ENCODE results near the gene ZFP90.

The ZFP90 gene

DNA sequence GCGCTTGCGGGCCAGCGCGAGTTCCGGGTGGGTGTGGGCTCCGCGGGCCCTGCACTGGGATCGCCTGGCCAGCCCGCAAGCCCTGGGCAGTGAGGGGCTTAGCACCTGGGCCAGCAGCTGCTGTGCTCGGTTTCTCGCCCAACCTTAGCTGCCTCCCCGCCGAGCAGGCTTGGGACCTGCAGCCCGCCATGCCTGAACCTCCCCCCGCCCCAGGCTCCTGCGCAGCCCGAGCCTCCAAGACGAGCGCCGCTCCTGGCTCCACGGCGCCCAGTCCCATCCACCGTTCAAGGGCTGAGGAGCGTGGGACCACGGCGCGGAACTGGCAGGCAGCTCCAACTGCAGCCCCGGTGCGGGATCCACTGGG, 12.3 kb upstream of the ZFP90 start:
- no peaks in the 10 kb centered on the region for H3K27me3 ChIP-seq (ENCODE audit: insufficient read depth, low read depth)
- H3K4me3 ChIP-seq (IDR thresholded peaks at IDR 0.05; ENCODE audit: insufficient read depth, low read depth, low read length), result no peak overlapping the region
- TF ChIP-seq, protein P1, sequence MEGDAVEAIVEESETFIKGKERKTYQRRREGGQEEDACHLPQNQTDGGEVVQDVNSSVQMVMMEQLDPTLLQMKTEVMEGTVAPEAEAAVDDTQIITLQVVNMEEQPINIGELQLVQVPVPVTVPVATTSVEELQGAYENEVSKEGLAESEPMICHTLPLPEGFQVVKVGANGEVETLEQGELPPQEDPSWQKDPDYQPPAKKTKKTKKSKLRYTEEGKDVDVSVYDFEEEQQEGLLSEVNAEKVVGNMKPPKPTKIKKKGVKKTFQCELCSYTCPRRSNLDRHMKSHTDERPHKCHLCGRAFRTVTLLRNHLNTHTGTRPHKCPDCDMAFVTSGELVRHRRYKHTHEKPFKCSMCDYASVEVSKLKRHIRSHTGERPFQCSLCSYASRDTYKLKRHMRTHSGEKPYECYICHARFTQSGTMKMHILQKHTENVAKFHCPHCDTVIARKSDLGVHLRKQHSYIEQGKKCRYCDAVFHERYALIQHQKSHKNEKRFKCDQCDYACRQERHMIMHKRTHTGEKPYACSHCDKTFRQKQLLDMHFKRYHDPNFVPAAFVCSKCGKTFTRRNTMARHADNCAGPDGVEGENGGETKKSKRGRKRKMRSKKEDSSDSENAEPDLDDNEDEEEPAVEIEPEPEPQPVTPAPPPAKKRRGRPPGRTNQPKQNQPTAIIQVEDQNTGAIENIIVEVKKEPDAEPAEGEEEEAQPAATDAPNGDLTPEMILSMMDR (conservative IDR thresholded peaks at IDR 0.05; ENCODE audit: low read depth, low read length), result no peak
- H3K4me1 ChIP-seq (ENCODE audit: low read depth, poor library complexity, severe bottlenecking), result peaks cover 14% of the 10 kb centered on the region
- H2AFZ ChIP-seq (ENCODE audit: low read depth), result no peak overlapping the region
- no peak overlapping the region for H3K4me2 ChIP-seq
- H3K79me2 ChIP-seq (ENCODE audit: insufficient read depth, low read depth), result no peaks in the 10 kb centered on the region
- no peaks in the 10 kb centered on the region for H4K20me1 ChIP-seq (ENCODE audit: insufficient read depth)
- H3K27ac ChIP-seq, result no peak overlapping the region
- H3K36me3 ChIP-seq (ENCODE audit: insufficient read depth), result no peaks in the 10 kb centered on the region
- H3K9ac ChIP-seq, result no peak overlapping the region

DNA sequence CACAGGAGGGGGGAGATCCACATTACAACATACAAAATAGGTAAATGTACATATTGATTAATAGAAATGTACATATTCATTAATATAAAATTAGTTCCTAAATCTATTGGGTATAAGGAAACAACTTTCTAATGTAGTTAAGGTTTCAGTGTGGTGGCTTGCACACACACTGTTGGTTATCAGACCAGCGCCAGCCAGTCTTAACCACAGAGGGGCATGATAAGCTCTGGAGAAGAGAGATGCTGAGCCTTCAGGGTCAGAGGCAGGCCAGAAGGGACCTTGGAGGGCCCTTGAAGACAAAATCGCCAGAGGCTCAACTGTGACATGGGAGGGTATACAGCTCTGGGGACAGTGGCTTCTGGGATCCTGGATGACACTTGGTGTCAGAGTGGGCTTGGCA, 10.9 kb upstream of the ZFP90 start:
- no peak overlapping the region for H3K4me2 ChIP-seq

DNA sequence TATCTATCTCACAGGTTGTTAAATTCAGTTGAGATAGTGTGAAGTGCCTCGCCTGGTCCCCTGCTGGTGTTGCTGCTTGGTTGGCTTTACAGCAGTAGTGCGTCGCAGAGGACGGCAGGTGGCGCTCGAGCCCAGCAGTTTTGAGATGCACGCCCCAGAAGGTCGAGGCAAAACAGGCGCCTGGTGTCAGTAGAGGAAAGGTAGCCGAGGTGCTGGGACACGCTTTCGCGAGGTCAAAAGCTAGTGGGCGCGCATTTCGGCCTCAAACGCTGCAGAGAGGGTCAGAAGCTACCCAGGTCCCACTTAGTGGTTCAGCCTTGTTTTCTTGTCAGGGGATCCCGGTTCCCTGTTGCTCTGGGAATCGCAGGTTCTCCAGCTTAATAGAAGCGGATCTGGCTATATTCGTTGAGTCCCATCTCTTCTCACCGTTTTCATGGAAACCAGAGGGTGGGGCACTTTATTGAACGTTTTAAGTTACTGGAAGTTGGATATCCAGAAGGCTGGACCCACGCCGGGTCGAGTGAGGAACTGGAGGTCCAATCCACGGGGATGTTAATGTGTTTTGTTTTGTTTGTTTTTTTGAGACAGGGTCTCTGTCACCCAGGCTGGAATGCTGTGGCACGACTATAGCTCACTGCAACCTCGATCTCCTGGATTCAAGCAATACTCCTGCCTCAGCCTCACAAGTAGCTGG, 10.3 kb upstream of the ZFP90 start:
- TF ChIP-seq, protein P1 (conservative IDR thresholded peaks at IDR 0.05; ENCODE audit: low read depth, low read length), result peak; percentile 80
- no peaks in the 10 kb centered on the region for H4K20me1 ChIP-seq (ENCODE audit: insufficient read depth)
- peak overlapping the region; percentile 86 for H2AFZ ChIP-seq (ENCODE audit: low read depth)
- H3K4me2 ChIP-seq, result peak overlapping the region; percentile 93
- H3K9ac ChIP-seq, result no peak overlapping the region
- no peaks in the 10 kb centered on the region for H3K27me3 ChIP-seq (ENCODE audit: insufficient read depth, low read depth)
- H3K36me3 ChIP-seq (ENCODE audit: insufficient read depth), result no peaks in the 10 kb centered on the region
- H3K79me2 ChIP-seq (ENCODE audit: insufficient read depth, low read depth), result no peaks in the 10 kb centered on the region
- no peak overlapping the region for H3K27ac ChIP-seq
- peaks cover 14% of the 10 kb centered on the region for H3K4me1 ChIP-seq (ENCODE audit: low read depth, poor library complexity, severe bottlenecking)
- H3K4me3 ChIP-seq (IDR thresholded peaks at IDR 0.05; ENCODE audit: insufficient read depth, low read depth, low read length), result no peak overlapping the region

More for the DNA sequence above, 10.9 kb upstream of the ZFP90 start:
- Histone ChIP-seq H3K79me2 (ENCODE audit: insufficient read depth, low read depth) (no peaks in the 10 kb centered on the region), H3K36me3 (ENCODE audit: insufficient read depth) (no peaks in the 10 kb centered on the region), H4K20me1 (ENCODE audit: insufficient read depth) (no peaks in the 10 kb centered on the region), H3K9ac (no peak overlapping the region), H3K4me3 (IDR thresholded peaks at IDR 0.05; ENCODE audit: insufficient read depth, low read depth, low read length) (no peak overlapping the region), H3K27ac (no peak overlapping the region), H3K27me3 (ENCODE audit: insufficient read depth, low read depth) (no peaks in the 10 kb centered on the region), H3K4me1 (ENCODE audit: low read depth, poor library complexity, severe bottlenecking) (peaks cover 14% of the 10 kb centered on the region), H2AFZ (ENCODE audit: low read depth) (no peak overlapping the region)
- TF ChIP-seq, protein P1 (conservative IDR thresholded peaks at IDR 0.05; ENCODE audit: low read depth, low read length), result no peak

GRCh38 chr16:68529608-68529930, 9.5 kb upstream of the ZFP90 start:
- Histone ChIP-seq H3K9ac (peak overlapping the region; percentile 58; the same call in 1 of the 2 replicates), H3K36me3 (ENCODE audit: insufficient read depth) (no peaks in the 10 kb centered on the region), H3K27ac (no peak overlapping the region), H2AFZ (ENCODE audit: low read depth) (peak overlapping the region; percentile 86), H3K27me3 (ENCODE audit: insufficient read depth, low read depth) (no peaks in the 10 kb centered on the region), H3K79me2 (ENCODE audit: insufficient read depth, low read depth) (no peaks in the 10 kb centered on the region), H3K4me3 (IDR thresholded peaks at IDR 0.05; ENCODE audit: insufficient read depth, low read depth, low read length) (peak overlapping the region; percentile 50), H3K4me1 (ENCODE audit: low read depth, poor library complexity, severe bottlenecking) (peaks cover 14% of the 10 kb centered on the region), H3K4me2 (peak overlapping the region; percentile 93), H4K20me1 (ENCODE audit: insufficient read depth) (no peaks in the 10 kb centered on the region)
- TF ChIP-seq, protein P1 (conservative IDR thresholded peaks at IDR 0.05; ENCODE audit: low read depth, low read length), result no peak

Data from KMS-11 (cell line).